ENCODE data around the gene DDIAS.
"Not testable (repeated sequence)": the region's sequence is repeated elsewhere in the genome, so short reads cannot be mapped to it uniquely, and the experiment has no call there.

GRCh38 chr11:82919786-82920185 lies 18.2 kb downstream of the DDIAS start:
- TF ChIP-seq, protein P1, sequence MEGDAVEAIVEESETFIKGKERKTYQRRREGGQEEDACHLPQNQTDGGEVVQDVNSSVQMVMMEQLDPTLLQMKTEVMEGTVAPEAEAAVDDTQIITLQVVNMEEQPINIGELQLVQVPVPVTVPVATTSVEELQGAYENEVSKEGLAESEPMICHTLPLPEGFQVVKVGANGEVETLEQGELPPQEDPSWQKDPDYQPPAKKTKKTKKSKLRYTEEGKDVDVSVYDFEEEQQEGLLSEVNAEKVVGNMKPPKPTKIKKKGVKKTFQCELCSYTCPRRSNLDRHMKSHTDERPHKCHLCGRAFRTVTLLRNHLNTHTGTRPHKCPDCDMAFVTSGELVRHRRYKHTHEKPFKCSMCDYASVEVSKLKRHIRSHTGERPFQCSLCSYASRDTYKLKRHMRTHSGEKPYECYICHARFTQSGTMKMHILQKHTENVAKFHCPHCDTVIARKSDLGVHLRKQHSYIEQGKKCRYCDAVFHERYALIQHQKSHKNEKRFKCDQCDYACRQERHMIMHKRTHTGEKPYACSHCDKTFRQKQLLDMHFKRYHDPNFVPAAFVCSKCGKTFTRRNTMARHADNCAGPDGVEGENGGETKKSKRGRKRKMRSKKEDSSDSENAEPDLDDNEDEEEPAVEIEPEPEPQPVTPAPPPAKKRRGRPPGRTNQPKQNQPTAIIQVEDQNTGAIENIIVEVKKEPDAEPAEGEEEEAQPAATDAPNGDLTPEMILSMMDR (IDR thresholded peaks at IDR 0.05) = not testable (repeated sequence)
- not testable (repeated sequence) for TF ChIP-seq POLR2A (IDR thresholded peaks at IDR 0.05)

Measured in breast epithelium (tissue), 3 donors.